Upper lobe of left lung (tissue), 6 donors: ENCODE results near the gene FHL3. TPM values are rescaled to one million over a fixed set of nuclear protein-coding genes. Genes with fewer than 3 reads are reported as not detected.
A peak's percentile ranks its signal among the peaks of the same experiment; 100 is the strongest.
"Not testable (repeated sequence)": the region's sequence is repeated elsewhere in the genome, so short reads cannot be mapped to it uniquely, and the experiment has no call there.

ENCODE experiments used
- ATAC-seq, 2 donors: fragments of 200-7000 bp; cut with Tn5 transposase; one replicate each; pipeline ENCODE4 v1.9.1; 2022; ENCODE audit warnings: mild to moderate bottlenecking in 2 of 2, moderate library complexity in 2 of 2; ENCODE audit not compliant: low FRiP score in 2 of 2
- DNase-seq, 2 donors: peaks; one replicate each; pipeline ENCODE4 v3.0.0-alpha.2; 2019 to 2020
- H3K27ac ChIP-seq, 4 donors: fragments of 200-600 bp; sonication (generic); one replicate each; pipeline ENCODE4 v1.5.1; 2016 to 2019
- H3K27me3 ChIP-seq, 4 donors: fragments of 200-600 bp; sonication (generic); one replicate each; pipeline ENCODE4 v1.5.1; 2017 to 2019
- H3K36me3 ChIP-seq, 4 donors: fragments of 200-600 bp; sonication (generic); one replicate each; pipeline ENCODE4 v1.5.1; 2016 to 2019
- H3K4me1 ChIP-seq, 4 donors: fragments of 200-600 bp; sonication (generic); one replicate each; pipeline ENCODE4 v1.5.1; 2018 to 2019
- H3K4me3 ChIP-seq, 4 donors: fragments of 200-600 bp; sonication (generic); one replicate each; pipeline ENCODE4 v1.5.1; 2017 to 2019; ENCODE audit warnings: mild to moderate bottlenecking in 2 of 4, moderate library complexity in 1 of 4
- H3K9me3 ChIP-seq, 4 donors: fragments of 200-600 bp; sonication (generic); one replicate each; pipeline ENCODE4 v1.5.1; 2018 to 2019
- EP300 ChIP-seq, 4 donors: sonication (generic); formaldehyde crosslinking; IDR thresholded peaks; one replicate each; pipeline ENCODE4 v1.5.1; 2017; ENCODE audit warnings: antibody characterized with exemption in 4 of 4, control low read depth in 2 of 4
- POLR2A ChIP-seq, 4 donors: fragments of 450-650 bp; IDR thresholded peaks; one replicate each; pipeline ENCODE4 v1.5.1; 2016 to 2017; ENCODE audit warnings: antibody characterized with exemption in 4 of 4, mild to moderate bottlenecking in 2 of 4
- POLR2AphosphoS5 ChIP-seq, 2 donors: sonication (generic); formaldehyde crosslinking; IDR thresholded peaks; one replicate each; pipeline ENCODE4 v1.5.1; 2017; ENCODE audit warnings: antibody characterized with exemption in 2 of 2
- WGBS, 2 donors: methylation state at CpG; one replicate each; pipeline ENCODE4 v1.1.5; 2017 to 2018; 5-methylcytosine and 5-hydroxymethylcytosine counted together
- total RNA-seq, 6 donors: library from RNA; depleted of rRNA in 4 of 6; stranded (reverse); fragments of >200 nt in 4 of 6; gene quantifications; one replicate each; pipeline versions ENCODE4 v1.1.0 to v1.2.1, GENCODE V29; 2016 to 2021
- TF ChIP-seq, protein P1 (sequence below), 6 experiments: fragments of 450-650 bp in 4 of 6; fragments of 200-600 bp in 2 of 6; sonication (generic) in 2 of 6; IDR thresholded peaks; one replicate each; pipeline ENCODE4 v1.5.1; 2016 to 2019; ENCODE audit warnings: antibody characterized with exemption in 6 of 6
- donor health status: DM: no; HTN: no; CAD: no; lungs with moderate emphysema.
- donor health status: DM: no; HTN: yes; CAD: no; lungs with severe emphysema.

FHL3 gene
- total RNA-seq, 6 donors from 2014 or later, result 9.5 to 25.8 (median 18.6) TPM

DNA sequence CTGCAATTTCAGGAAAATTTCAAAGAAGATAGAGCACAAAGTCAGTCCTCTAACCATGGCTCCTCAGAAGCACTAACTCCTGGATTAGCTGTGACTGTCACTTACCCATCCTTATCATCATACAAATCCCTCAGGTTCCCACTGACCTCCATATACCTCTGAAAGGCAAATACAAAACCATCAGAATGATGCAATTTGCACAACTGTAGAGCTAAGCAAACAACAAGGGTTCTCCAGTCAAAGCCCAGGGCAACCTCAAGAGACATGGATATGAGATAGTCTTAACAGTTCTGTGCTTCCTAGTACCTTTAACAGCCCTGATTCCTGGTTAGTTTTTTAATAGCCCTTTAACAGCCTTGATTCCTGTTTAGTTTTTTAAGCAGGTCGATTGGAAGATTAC, 17.6 kb downstream of the FHL3 start:
- no peak for ATAC-seq
- Histone ChIP-seq H3K36me3 (peaks cover 34 to 51% (median 44%) of the 10 kb centered on the region in 4 donors), H3K27me3 (no peaks in the 10 kb centered on the region), H3K4me3 (no peak overlapping the region), H3K27ac (no peak overlapping the region), H3K4me1 (peaks cover 11 to 24% (median 15%) of the 10 kb centered on the region in 4 donors), H3K9me3 (no peaks in the 10 kb centered on the region)
- DNase-seq, result no peak
- TF ChIP-seq, protein P1, sequence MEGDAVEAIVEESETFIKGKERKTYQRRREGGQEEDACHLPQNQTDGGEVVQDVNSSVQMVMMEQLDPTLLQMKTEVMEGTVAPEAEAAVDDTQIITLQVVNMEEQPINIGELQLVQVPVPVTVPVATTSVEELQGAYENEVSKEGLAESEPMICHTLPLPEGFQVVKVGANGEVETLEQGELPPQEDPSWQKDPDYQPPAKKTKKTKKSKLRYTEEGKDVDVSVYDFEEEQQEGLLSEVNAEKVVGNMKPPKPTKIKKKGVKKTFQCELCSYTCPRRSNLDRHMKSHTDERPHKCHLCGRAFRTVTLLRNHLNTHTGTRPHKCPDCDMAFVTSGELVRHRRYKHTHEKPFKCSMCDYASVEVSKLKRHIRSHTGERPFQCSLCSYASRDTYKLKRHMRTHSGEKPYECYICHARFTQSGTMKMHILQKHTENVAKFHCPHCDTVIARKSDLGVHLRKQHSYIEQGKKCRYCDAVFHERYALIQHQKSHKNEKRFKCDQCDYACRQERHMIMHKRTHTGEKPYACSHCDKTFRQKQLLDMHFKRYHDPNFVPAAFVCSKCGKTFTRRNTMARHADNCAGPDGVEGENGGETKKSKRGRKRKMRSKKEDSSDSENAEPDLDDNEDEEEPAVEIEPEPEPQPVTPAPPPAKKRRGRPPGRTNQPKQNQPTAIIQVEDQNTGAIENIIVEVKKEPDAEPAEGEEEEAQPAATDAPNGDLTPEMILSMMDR (IDR thresholded peaks at IDR 0.05), result no peak
- TF ChIP-seq EP300 (IDR thresholded peaks at IDR 0.05), result no peak
- TF ChIP-seq POLR2A (IDR thresholded peaks at IDR 0.05), result no peak
- no peak for TF ChIP-seq POLR2AphosphoS5 (IDR thresholded peaks at IDR 0.05)
- 43 to 48% methylated on average over 1 of the region's 1 CpG for WGBS, 2 donors

DNA sequence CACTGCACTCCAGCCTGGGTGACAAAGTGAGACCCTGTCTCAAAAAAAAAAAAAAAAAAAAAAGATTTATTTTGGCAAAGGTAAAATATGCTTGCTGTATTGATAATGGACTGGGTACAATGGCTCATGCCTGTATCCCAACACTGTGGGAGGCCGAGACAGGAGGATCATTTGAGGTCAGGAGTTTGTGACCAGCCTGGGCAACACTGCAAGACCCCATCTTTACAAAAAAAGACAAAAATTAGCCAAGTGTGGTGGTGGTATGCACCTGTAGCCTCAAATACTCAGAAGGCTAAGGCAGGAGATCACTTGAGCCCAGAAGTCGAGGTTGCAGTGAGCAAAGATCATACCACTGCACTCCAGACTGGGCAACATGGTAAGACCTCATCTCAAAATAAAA, 21.8 kb downstream of the FHL3 start:
- ATAC-seq (no peak), DNase-seq (no peak)
- Histone ChIP-seq H3K4me3 (no peak overlapping the region), H3K4me1 (peaks cover 5 to 9% (median 7%) of the 10 kb centered on the region in 4 donors), H3K27me3 (no peaks in the 10 kb centered on the region), H3K9me3 (no peaks in the 10 kb centered on the region), H3K36me3 (peaks cover 51 to 92% (median 84%) of the 10 kb centered on the region in 4 donors), H3K27ac (no peak overlapping the region)
- TF ChIP-seq EP300 (IDR thresholded peaks at IDR 0.05) (no peak), POLR2AphosphoS5 (IDR thresholded peaks at IDR 0.05) (no peak)
- WGBS, 2 donors, result 97 to 98% methylated on average over 2 of the region's 2 CpGs

DNA sequence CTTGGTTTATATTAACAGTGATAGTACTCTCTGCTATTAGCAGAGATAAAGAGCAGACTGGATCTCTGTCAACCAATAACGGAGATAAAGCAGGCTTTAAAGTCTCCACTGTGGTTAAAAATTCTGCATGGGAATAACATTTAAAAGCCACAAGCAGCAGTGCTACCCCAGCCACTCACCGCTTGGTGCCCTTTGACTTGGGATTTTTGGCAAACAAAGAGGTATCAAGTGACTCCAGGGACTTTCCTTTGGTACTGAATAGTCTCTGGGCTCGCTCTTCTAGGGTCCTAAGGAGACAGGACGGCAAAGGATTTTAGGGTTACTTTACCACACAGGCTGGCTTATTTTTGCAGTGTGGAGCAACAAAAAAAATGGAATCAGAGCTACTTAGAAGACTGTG, 26.8 kb downstream of the FHL3 start:
- TF ChIP-seq, protein P1 (IDR thresholded peaks at IDR 0.05), result no peak
- TF ChIP-seq EP300 (IDR thresholded peaks at IDR 0.05) (no peak), POLR2AphosphoS5 (IDR thresholded peaks at IDR 0.05) (no peak), POLR2A (IDR thresholded peaks at IDR 0.05) (no peak)
- Histone ChIP-seq H3K36me3 (peaks cover 34 to 97% (median 90%) of the 10 kb centered on the region in 4 donors), H3K9me3 (no peaks in the 10 kb centered on the region), H3K4me1 (no peaks in the 10 kb centered on the region), H3K27me3 (no peaks in the 10 kb centered on the region), H3K4me3 (no peak overlapping the region), H3K27ac (no peak overlapping the region)
- DNase-seq, result no peak
- WGBS, 2 donors, result 88 to 89% methylated on average over 4 of the region's 4 CpGs
- ATAC-seq, result no peak

DNA sequence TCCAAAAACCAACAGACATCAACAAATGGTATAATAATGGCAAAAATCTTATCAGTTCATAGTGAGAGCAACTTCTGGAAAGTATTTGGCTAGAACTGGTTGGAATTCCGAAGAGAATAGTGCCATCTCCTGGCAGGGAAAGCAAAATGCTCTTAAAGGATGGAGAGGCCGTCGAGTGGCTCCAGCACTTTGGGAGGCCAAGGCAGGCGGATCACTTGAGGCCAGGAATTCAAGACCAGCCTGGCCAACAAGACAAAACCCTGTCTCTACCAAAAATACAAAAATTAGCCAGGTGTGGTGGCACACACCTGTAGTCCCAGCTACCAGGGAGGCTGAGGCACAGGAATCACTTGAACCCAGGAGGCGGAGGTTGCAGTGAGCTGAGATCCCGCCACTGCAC, 30.2 kb downstream of the FHL3 start:
- TF ChIP-seq, protein P1 (IDR thresholded peaks at IDR 0.05), result peak in 5 of 6 experiments; percentile 36 to 56 (median 52)
- not testable (repeated sequence) for H3K27me3 ChIP-seq, H3K4me3 ChIP-seq, H3K4me1 ChIP-seq, H3K9me3 ChIP-seq, H3K27ac ChIP-seq
- 50 to 59% methylated on average over 6 of the region's 6 CpGs for WGBS, 2 donors
- DNase-seq, result peak in 1 of 2 donors; percentile 38
- ATAC-seq, result peak in 1 of 2 donors; percentile 57
- H3K36me3 ChIP-seq, result peaks cover 27 to 78% (median 63%) of the 10 kb centered on the region in 4 donors

DNA sequence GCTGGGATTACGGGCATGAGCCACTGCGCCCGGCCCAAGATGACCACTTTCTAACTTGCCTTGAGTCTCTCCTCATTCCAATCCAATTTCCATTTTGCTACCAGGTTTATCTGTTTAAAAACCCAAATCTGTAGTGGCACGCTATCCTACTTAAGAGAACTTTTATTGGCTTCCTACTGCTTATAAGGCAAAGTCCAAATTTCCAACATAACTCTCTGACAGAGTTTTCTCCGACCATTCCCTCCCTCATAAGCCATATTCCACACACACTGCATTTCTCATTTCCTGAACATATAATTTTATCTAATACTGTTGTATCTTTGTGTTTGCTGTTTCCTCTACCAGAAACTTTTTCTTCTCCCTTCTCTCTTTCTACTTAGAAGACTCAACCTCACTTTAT, 30.7 kb downstream of the FHL3 start:
- TF ChIP-seq POLR2A (IDR thresholded peaks at IDR 0.05) (no peak), EP300 (IDR thresholded peaks at IDR 0.05) (no peak), POLR2AphosphoS5 (IDR thresholded peaks at IDR 0.05) (no peak)
- TF ChIP-seq, protein P1 (IDR thresholded peaks at IDR 0.05), result no peak
- Histone ChIP-seq H3K4me3 (no peak overlapping the region), H3K36me3 (peaks cover 27 to 78% (median 62%) of the 10 kb centered on the region in 4 donors), H3K9me3 (no peaks in the 10 kb centered on the region), H3K4me1 (no peaks in the 10 kb centered on the region), H3K27ac (no peak overlapping the region), H3K27me3 (no peaks in the 10 kb centered on the region)
- no peak for ATAC-seq
- DNase-seq, result no peak
- 95 to 97% methylated on average over 5 of the region's 5 CpGs for WGBS, 2 donors

DNA sequence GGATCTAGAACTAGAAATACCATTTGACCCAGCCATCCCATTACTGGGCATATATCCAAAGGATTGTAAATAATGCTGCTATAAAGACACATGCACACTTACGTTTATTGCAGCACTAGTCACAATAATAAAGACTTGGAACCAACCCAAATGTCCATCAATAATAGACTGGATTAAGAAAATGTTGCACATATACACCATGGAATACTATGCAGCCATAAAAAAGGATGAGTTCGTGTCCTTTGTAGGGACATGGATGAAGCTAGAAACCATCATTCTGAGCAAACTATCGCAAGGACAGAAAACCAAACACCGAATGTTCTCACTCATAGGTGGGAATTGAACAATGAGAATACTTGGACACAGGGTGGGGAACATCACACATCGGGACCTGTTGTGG, 31.6 kb downstream of the FHL3 start:
- H3K4me1 ChIP-seq, H3K27me3 ChIP-seq, H3K9me3 ChIP-seq, ATAC-seq, H3K27ac ChIP-seq, H3K4me3 ChIP-seq, DNase-seq: not testable (repeated sequence)
- H3K36me3 ChIP-seq, result peaks cover 26 to 78% (median 62%) of the 10 kb centered on the region in 4 donors
- 97 to 99% methylated on average over 5 of the region's 5 CpGs for WGBS, 2 donors
